Activated T-cell treated with anti-CD3 and anti-CD28 coated beads for 4 hours (primary cell): Measurements from ENCODE around the gene RSPH9.

Experiments used
- DNase-seq: peaks from one replicate; pipeline ENCODE4 v3.0.0-alpha.2; 2020

Gene RSPH9

DNA sequence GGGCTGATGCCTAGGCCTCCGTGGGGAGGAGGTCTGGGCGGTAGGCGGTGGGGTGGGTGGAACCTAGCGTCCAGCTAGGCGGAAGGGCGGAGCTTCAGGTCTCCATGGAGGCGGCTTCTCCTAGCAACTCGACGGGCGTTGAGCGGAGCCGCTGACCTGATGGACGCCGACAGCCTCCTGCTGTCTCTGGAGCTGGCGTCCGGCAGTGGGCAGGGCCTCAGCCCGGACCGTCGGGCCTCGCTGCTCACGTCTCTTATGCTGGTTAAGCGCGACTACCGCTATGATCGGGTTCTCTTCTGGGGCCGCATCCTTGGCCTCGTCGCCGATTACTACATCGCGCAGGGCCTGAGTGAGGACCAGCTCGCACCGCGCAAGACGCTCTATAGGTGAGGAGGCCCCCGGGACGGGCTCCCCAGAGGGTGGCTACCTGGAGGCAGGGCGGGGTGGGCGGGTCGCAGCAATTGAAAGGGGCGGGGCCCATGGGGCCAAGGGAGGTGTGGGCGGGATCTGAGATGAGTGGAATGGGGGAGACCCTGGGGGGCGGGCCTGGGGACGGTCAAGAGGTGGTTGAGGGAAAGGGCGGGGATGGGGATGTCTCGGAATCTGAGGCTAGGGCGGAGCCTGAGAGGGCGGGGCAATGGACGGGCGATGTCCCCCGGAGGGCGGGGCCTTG lies at the start of gene RSPH9:
Gene RSPH9 (plus strand): TSS at position 97 of the 673 bp plus-strand sequence. CDS start 63 bp downstream, at position 160.
- peak; percentile 52 for DNase-seq

- DNase-seq: no peak
These were observed 44.2 kb upstream of the RSPH9 start for GRCh38 chr6:43600595-43600994.

- no peak for DNase-seq
These were observed 40.7 kb upstream of the RSPH9 start for GRCh38 chr6:43604174-43604573.

DNA sequence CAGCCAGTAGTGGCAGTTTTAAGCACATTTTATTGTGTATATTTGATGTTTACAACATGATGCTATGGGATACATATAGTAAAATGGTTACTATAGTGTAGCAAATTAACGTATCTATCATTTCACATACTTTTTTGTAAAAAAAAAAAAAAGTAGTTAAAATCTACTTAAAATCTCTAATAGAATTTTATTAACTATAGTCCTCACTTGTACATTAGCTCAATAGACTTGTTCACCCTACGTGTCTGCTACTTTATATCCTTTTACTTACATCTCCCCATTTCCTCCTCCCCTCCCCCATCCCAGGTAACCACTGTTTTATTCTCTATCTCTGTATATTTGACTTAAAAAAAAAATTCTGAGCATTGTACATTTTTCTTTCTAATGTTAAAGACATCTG lies 38.8 kb upstream of the RSPH9 start:
- DNase-seq: no peak

DNA sequence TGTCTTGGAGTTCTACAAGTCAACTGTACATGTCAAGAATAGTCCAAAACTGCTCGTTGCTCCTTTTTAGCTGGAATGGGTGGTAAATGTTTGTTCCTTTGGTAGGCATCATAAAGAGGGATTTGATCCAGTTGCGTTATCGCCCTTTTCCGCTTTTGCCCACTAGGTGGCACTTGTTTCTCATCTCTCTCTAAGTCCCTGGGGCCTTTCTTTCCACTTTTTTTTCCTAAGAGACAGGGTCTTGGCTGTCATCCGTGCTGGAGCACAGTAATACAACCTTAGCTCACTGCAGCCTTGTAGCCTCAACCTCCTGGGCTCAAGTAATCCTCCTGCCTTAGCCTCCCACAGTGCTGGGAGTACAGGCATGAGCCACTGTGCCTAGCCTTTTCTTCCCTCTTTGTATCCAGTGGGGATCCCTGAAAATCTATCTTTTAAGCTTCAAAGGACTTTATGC lies 36.5 kb upstream of the RSPH9 start:
- peak; percentile 50 for DNase-seq

DNA sequence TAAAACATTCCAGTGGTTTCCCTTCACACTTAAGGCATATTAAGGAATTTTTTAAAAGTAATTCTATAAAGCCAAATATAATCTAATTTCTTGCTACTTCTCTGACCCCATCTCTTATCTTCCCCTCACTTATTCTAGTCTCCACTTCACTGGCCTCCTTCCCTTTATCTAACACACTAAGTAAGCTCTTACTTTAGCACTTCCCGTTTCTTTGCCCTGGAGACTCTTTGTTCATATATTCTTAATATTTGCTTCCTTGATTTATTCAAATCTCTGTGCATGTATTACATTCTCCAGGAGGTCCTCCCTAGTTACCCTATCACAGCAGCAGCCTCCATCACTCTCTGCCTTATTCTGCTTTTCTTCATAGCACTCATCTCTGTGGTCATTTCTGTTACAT lies 36.0 kb upstream of the RSPH9 start:
- DNase-seq: no peak

DNA sequence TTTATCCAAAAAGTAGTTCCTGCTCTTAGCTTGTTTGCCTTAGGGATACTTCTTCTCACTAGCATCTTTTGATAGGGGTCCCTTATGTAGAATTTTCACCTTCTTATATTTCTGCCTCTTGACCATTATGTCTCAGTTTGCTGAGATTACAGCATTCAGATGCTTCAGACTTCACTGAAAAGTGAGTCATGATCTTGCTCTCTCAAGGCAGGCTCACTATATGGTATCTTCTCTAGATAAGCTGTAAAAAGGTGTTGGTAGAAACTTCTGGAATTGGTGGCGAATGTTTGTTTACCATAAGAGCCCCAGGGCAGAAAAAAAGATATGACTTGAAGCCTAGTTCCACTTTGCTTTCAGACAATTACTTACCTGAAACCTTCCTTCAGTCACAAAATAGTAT lies 35.4 kb upstream of the RSPH9 start:
- DNase-seq: no peak

DNA sequence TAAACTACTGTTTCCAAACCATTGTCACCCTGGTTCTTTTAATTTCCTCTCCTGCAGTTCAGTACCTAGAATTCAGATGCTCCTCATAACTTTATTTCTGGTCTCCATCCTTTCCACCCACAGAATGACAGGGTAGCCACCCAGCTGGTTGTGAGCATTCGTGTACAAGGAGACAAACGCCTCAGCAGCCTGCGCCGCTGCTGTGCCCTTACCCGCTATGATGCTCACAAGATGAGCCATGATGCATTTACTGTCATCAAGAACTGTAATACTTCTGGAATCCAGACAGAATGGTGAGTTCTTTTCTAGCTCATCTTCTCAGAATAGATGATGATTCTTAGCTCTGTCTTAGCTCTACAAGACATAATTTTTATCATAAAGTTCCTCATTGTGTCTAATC lies 34.4 kb upstream of the RSPH9 start:
- no peak for DNase-seq

- no peak for DNase-seq
These were observed 31.0 kb upstream of the RSPH9 start for GRCh38 chr6:43613721-43614395.

DNA sequence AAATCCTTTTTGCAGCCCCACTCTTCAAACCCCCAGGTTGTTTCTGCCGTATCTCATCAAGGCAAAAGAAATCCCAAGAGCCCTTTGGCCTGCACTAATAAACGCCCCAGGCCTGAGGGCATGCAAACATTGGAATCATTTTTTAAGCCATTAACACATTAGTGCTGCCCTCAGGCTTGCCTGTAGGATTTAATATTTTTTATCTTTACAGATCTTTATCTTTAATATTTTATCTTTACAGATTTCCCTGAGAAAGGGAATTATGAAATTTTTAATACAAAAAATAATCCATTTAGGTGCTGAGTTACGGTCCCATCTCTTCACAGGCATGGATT lies 30.5 kb upstream of the RSPH9 start:
- DNase-seq: no peak

GRCh38 chr6:43616725-43617472 lies 27.9 kb upstream of the RSPH9 start:
- DNase-seq: no peak

DNA sequence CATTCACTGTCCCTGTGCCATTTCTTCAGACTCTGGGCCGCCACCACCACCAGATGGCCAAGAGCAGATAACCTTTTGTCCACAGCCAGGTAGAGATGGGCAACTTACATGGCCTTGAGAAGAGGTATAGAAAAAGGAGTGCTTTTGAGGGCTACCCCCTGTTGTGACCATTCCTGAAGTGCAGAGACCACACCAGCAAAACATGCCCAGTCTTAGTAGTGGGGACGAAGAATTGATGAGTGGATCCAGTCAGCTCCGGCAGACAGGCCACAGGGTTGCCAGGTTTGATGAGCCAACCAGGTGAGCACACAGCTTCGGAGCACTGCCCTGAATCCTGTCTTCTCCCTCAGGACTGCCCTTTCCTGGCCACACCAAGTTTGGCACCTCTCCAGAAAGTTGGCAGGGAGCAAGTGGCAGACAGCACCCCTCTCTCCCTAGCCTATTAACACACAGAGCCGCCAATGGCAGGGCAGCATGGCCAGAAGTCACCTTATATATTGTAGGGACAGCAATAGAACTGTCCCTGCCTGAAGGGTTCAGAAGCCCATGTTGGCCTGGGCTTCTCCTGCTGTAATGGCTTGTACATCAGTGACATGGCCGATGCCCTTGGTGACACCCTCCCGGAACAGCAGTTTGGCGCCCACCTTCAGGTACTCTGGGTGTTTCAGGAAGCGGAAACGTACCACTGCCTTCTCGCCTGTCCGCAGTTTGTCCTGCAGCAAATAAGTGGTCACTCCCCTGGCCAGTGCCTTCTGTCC lies 23.6 kb upstream of the RSPH9 start:
- no peak for DNase-seq

DNA sequence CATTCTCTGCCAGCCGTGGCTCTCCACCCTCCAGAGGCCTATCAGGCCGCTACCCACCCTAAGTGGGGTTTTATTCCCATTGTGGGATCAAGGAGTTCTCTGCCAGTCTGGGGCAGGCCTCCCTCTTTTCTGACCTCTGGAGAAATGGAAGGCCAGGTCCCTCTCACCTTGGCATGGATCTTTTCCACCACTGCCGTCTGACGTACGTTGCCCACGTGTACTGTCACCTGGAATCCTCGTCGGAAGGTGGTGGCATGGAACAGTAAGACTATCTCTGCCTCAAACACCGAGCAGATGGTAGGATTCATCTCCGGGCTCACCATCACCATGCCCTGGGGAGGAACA lies 23.0 kb upstream of the RSPH9 start:
- no peak for DNase-seq

DNA sequence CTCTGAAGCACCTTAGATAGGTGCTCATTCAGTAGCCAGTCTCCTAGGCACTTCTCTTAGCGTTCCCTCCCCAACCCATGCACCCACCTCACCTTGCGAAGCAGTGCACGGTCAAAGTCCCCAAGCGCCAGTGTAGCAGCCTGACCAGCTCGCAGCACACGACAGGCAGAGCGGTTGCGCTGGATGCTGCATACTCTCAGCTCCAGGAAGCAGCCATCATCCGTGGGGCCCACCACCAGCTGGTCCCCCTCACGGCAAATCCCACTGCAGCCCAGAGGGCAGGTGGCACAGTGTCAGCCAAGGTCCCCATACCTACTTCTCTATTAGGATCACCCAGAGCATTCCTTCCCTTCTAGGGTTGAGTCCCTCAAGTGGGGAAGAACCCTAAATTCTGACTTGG lies 22.3 kb upstream of the RSPH9 start:
- DNase-seq: no peak

DNA sequence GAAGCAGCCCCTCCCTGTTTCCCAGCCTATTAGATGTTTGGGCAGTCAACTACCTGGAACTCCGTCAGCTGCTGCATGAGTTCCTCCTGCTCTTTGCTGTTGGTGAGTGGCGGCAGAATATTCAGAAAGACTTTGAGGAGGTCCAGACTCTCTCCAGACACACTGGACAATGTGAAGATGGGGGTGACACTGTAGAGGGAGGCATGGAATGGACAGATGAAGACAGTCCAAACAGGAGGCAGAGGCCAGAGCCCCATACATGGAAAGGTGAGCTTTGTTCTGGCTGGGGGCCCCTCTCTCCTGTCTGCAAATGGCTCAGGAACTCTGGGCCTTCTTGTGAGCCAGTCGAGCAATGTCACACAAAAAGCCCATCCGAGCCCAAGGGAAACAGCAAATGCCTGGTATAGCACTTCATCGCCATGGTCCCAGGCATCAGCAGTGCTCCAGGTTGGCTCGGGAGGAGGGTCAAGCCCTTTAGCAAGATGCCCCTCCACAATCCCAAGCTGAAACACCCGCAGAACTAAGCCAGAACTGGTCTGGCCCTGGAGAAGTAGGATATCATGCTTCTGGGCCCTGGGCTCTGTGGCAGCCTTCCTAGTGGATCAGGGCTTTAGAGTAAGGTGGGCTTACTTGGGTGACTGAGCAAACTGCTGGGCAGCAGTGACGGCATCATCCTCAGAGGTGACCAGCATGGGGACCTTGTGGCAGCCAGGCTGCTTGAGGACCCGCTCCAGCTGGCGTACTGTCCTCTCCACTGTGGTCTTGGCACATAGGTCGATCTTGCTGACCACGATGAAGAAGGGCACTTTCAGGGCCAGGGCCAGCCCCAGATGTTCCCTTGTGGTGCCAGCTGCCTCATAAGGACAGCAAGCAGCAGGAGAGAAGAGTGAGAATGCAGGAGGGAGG lies 20.7 kb upstream of the RSPH9 start:
- DNase-seq: no peak

DNA sequence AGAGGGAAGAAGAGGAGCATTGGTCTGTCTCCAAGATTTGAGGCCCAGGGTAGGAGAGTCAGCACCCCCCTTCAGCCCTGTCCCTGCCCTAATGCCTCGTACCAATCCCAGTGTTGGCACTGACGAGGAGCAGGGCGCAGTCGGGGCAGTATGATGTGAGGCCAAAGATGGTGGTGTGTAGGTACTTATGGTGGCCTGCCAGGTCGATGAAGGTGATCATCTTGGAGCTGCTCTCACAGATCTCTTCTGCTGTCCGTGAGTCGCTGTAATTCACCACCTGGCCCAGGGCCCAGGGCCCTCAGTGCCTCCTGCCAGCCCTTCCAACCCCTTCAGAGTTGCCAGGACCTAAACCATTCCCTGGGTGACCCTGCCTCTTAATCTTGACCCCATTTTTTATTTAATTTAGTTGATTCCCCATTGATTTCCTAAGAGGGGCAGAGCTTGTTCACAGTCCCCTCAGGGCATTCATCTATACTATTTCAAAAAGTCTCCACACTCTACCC lies 20.0 kb upstream of the RSPH9 start:
- no peak for DNase-seq

GRCh38 chr6:43625393-43625992 lies 19.3 kb upstream of the RSPH9 start:
- DNase-seq: no peak

- DNase-seq: no peak
These were observed 17.6 kb upstream of the RSPH9 start for GRCh38 chr6:43627008-43627825.

GRCh38 chr6:43628393-43629103 lies 16.3 kb upstream of the RSPH9 start:
- DNase-seq: peak; percentile 32

DNA sequence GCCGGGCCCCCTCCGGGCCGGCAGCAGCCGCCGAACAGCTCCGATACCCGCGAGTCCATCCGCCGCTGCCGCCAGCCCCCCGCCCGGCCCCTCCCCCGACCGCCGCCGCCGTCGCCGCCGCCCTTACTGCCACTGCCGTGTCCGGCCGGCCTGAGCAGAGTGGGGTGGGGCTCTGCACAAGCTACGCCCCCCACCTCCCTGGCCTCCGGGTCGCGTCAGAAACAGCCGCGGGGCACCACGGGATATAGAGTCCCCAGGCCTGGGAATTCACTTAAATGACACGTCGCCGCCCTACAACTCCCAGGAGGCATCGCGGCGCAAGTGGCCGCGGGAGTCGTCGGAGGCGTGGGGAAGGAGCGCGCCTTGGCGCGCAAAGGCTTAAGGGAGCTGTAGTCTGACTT lies 15.7 kb upstream of the RSPH9 start, which contains the start of gene GTPBP2:
Gene GTPBP2 (minus strand): TSS at position 161 of the 401 bp plus-strand sequence. CDS start 102 bp downstream, at position 59.
- peak; percentile 91 for DNase-seq
